22Rv1 (cell line): Measurements from ENCODE around the gene TSPYL1.

Source experiments
- ZFX ChIP-seq: fragments of 450-650 bp; IDR thresholded peaks from 2 replicates; pipeline ENCODE4 v1.6.1; 2017; ENCODE audit warnings: antibody characterized with exemption, borderline replicate concordance
- TF ChIP-seq, protein P1 (sequence below): fragments of 450-650 bp; IDR thresholded peaks from 2 replicates; pipeline ENCODE4 v1.5.1; 2017; ENCODE audit warnings: mild to moderate bottlenecking

DNA sequence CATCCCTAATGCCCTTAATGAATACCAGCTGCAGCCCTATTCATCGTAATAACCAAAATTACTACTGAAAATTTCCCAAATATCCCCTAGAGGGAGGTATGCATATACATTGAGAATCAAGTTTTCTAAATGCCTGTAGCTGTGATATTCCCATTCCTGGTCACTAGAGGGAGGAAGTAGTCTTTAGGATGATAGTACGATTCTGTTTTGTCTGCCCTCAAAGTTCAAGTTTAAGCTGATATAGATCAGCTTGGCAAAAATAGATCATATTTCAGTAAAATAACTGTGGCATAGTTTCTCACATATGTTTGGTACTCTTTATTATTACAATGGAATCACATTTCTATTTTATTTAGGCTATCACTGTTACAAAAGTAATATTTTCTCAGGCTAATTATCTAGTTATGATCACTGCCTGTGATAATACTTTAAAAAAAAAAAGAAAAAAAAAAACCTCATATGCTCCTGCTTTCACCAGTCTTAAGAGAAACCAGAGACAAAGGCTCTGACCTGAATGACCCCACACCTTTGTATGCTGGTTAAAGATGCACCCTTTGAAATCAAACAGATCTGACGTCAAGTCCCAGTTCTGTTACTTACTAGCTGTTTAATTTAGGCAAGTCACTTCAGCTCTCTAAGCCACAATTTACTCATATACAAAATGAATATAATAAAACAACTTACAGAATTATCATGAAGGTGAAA lies 11.0 kb downstream of the TSPYL1 start:
- TF ChIP-seq, protein P1, sequence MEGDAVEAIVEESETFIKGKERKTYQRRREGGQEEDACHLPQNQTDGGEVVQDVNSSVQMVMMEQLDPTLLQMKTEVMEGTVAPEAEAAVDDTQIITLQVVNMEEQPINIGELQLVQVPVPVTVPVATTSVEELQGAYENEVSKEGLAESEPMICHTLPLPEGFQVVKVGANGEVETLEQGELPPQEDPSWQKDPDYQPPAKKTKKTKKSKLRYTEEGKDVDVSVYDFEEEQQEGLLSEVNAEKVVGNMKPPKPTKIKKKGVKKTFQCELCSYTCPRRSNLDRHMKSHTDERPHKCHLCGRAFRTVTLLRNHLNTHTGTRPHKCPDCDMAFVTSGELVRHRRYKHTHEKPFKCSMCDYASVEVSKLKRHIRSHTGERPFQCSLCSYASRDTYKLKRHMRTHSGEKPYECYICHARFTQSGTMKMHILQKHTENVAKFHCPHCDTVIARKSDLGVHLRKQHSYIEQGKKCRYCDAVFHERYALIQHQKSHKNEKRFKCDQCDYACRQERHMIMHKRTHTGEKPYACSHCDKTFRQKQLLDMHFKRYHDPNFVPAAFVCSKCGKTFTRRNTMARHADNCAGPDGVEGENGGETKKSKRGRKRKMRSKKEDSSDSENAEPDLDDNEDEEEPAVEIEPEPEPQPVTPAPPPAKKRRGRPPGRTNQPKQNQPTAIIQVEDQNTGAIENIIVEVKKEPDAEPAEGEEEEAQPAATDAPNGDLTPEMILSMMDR = peak; percentile 94
- TF ChIP-seq ZFX = no peak
